ENCODE results near the gene VPS13D. TPM values are rescaled to one million over a fixed set of nuclear protein-coding genes. Genes with fewer than 3 reads are reported as not detected.

The VPS13D gene
- total RNA-seq, 1 donor from 2014 or later = 13.8 TPM

GRCh38 chr1:12481928-12482327 is 252.1 kb downstream of the VPS13D start:
- DNase-seq (ENCODE audit: low read depth) = no peak
- no peak for TF ChIP-seq CTCF (conservative IDR thresholded peaks at IDR 0.05; ENCODE audit: low read depth, low read length)
- H3K4me3 ChIP-seq (ENCODE audit: low read depth, low read length) = no peak overlapping the region

GRCh38 chr1:12482988-12483387 is 253.2 kb downstream of the VPS13D start:
- TF ChIP-seq CTCF (conservative IDR thresholded peaks at IDR 0.05; ENCODE audit: low read depth, low read length) = no peak
- no peak for DNase-seq (ENCODE audit: low read depth)
- H3K4me3 ChIP-seq (ENCODE audit: low read depth, low read length) = no peak overlapping the region

- no peak for DNase-seq (ENCODE audit: low read depth)
- no peak for TF ChIP-seq CTCF (conservative IDR thresholded peaks at IDR 0.05; ENCODE audit: low read depth, low read length)
- no peak overlapping the region for H3K4me3 ChIP-seq (ENCODE audit: low read depth, low read length)
Measured at GRCh38 chr1:12485231-12486058, 255.6 kb downstream of the VPS13D start.

- no peak overlapping the region for H3K4me3 ChIP-seq (ENCODE audit: low read depth, low read length)
- no peak for TF ChIP-seq CTCF (conservative IDR thresholded peaks at IDR 0.05; ENCODE audit: low read depth, low read length)
- DNase-seq (ENCODE audit: low read depth) = no peak
Measured at GRCh38 chr1:12486059-12486341, 256.2 kb downstream of the VPS13D start.

- DNase-seq (ENCODE audit: low read depth) = peak; percentile 64
- TF ChIP-seq CTCF (conservative IDR thresholded peaks at IDR 0.05; ENCODE audit: low read depth, low read length) = peak; percentile 8
- no peak overlapping the region for H3K4me3 ChIP-seq (ENCODE audit: low read depth, low read length)
Measured at GRCh38 chr1:12486401-12487005, 256.7 kb downstream of the VPS13D start.

- TF ChIP-seq CTCF (conservative IDR thresholded peaks at IDR 0.05; ENCODE audit: low read depth, low read length) = no peak
- no peak overlapping the region for H3K4me3 ChIP-seq (ENCODE audit: low read depth, low read length)
- DNase-seq (ENCODE audit: low read depth) = no peak
Measured at GRCh38 chr1:12487520-12487919, 257.7 kb downstream of the VPS13D start.
